OCI-LY7 (cell line): ENCODE results near the gene PLIN1.

Experiments
- CTCF ChIP-seq: fragments of 200-600 bp; sonication (generic); conservative IDR thresholded peaks from 2 replicates; pipeline ENCODE4 v1.5.1; 2014; ENCODE audit warnings: mild to moderate bottlenecking, antibody characterized with exemption, low read length, moderate library complexity, mixed read lengths
- EZH2phosphoT487 ChIP-seq: fragments of 200-600 bp; sonication (generic); IDR thresholded peaks from 2 replicates; pipeline ENCODE4 v1.6.1; 2018; ENCODE audit warnings: low read depth, borderline replicate concordance, mild to moderate bottlenecking, mixed run types, antibody characterized with exemption, low read length, moderate library complexity, mixed read lengths

GRCh38 chr15:89724621-89725020 lies 45.5 kb upstream of the PLIN1 start:
- TF ChIP-seq CTCF, result no peak
- no peak for TF ChIP-seq EZH2phosphoT487
